GM13976 (cell line): Measurements from ENCODE around the gene AGPAT4.

Source experiments
- DNase-seq: peaks from one replicate; pipeline ENCODE4 v3.0.0; 2012; ENCODE audit warnings: low spot score
- CTCF ChIP-seq: IDR thresholded peaks from 2 replicates; pipeline ENCODE4 v1.5.1; 2012; ENCODE audit warnings: borderline replicate concordance, mild to moderate bottlenecking; ENCODE audit not compliant: insufficient read depth; ENCODE audit errors: extremely low read depth, missing control alignments, control extremely low read depth
- in situ Hi-C: fragments of 300-500 bp; cut with MboI; formaldehyde crosslinking; loops from one replicate; pipeline ENCODE4 v1.12.0; 2022; ENCODE audit warnings: low sequenced_read_pairs, mixed read lengths, inconsistent platforms; ENCODE audit not compliant: unreplicated experiment

Gene AGPAT4

GRCh38 chr6:161232010-161232409 lies 41.9 kb downstream of the AGPAT4 start:
- no peak for DNase-seq
- TF ChIP-seq CTCF = no peak
- in situ Hi-C loops = no loop called here

- in situ Hi-C loops = no loop called here
- TF ChIP-seq CTCF = no peak
Measured at GRCh38 chr6:161230339-161230738, 43.5 kb downstream of the AGPAT4 start.

GRCh38 chr6:161228921-161229591 lies 44.8 kb downstream of the AGPAT4 start:
- in situ Hi-C loops = no loop called here
- DNase-seq = no peak
- TF ChIP-seq CTCF = no peak

More at GRCh38 chr6:161230339-161230738, 43.5 kb downstream of the AGPAT4 start:
- DNase-seq = no peak

- in situ Hi-C loops = no loop called here
- no peak for DNase-seq
- TF ChIP-seq CTCF = no peak
Measured at GRCh38 chr6:161228096-161228495, 45.8 kb downstream of the AGPAT4 start.

- no peak for TF ChIP-seq CTCF
- DNase-seq = no peak
- in situ Hi-C loops = no loop called here
Measured at GRCh38 chr6:161227004-161227960, 46.6 kb downstream of the AGPAT4 start.

- in situ Hi-C loops = no loop called here
- no peak for DNase-seq
- TF ChIP-seq CTCF = no peak
Measured at GRCh38 chr6:161226009-161226964, 47.6 kb downstream of the AGPAT4 start.
